HFFc6 (cell line): Measurements from ENCODE around the gene GDF9. TPM values are rescaled to one million over a fixed set of nuclear protein-coding genes. Genes with fewer than 3 reads are reported as not detected.
A peak's percentile ranks its signal among the peaks of the same experiment; 100 is the strongest.

Source experiments
- DNase-seq: peaks from one replicate; pipeline ENCODE4 v3.0.0-alpha.2; 2018
- H3K27ac Mint-ChIP-seq: 2 replicates; pipeline ENCODE4 v1.8.0; 2020; ENCODE audit warnings: mild to moderate bottlenecking, mixed read lengths
- H3K27me3 Mint-ChIP-seq: 2 replicates; pipeline ENCODE4 v1.8.0; 2021; ENCODE audit warnings: mild to moderate bottlenecking, moderate library complexity, mixed read lengths; ENCODE audit not compliant: insufficient read depth
- H3K36me3 Mint-ChIP-seq: 2 replicates; pipeline ENCODE4 v1.8.0; 2021; ENCODE audit warnings: low read depth, mixed read lengths
- H3K4me1 Mint-ChIP-seq: 2 replicates; pipeline ENCODE4 v1.8.0; 2020; ENCODE audit warnings: low read depth, mixed read lengths
- H3K4me3 Mint-ChIP-seq: 2 replicates; pipeline ENCODE4 v1.8.0; 2020; ENCODE audit warnings: mild to moderate bottlenecking, moderate library complexity, mixed read lengths
- H3K9me3 Mint-ChIP-seq: 2 replicates; pipeline ENCODE4 v1.8.0; 2020; ENCODE audit warnings: mild to moderate bottlenecking, mixed read lengths
- CTCF ChIP-seq: fragments of 200-600 bp; sonication (generic); IDR thresholded peaks from 2 replicates; pipeline ENCODE4 v1.5.0; 2021; ENCODE audit warnings: antibody characterized with exemption, mild to moderate bottlenecking
- total RNA-seq, 6 experiments: library from RNA; stranded (reverse); fragmentation: NEBNext Ultra II Directional; extraction: Animal tissue kit (Norgen Biotek cat#: 25700); gene quantifications; 2 replicates in 1 of 6; 3 replicates in 5 of 6; pipeline ENCODE4 v1.2.3, GENCODE V29; 2021

The GDF9 gene
- total RNA-seq, 6 experiments from 2014 or later: 0.09 to 0.14 (median 0.12) TPM; not detected in 3

- Mint-ChIP-seq H3K4me1 (peaks cover 39% of the 10 kb centered on the region), H3K27me3 (peaks cover 1% of the 10 kb centered on the region), H3K36me3 (peaks cover 25% of the 10 kb centered on the region), H3K4me3 (no peak within 1 kb of the TSS; the same call in 1 of the 2 replicates), H3K27ac (peak within 1 kb of the TSS; percentile 57), H3K9me3 (no peaks in the 10 kb centered on the region)
- no peak for TF ChIP-seq CTCF
- DNase-seq: no peak
These were observed 7.1 kb upstream of the GDF9 start, which contains the start of gene LEAP2 for GRCh38 chr5:132873119-132873929. TSS of gene LEAP2 (plus strand) at chr5:132873668. CDS start at chr5:132873695, 27 bp downstream.

GRCh38 chr5:132872788-132873118 is 6.5 kb upstream of the GDF9 start:
- Mint-ChIP-seq H3K27ac (peak overlapping the region; percentile 57), H3K9me3 (no peaks in the 10 kb centered on the region), H3K4me3 (no peak overlapping the region; the same call in 1 of the 2 replicates), H3K27me3 (peaks cover 1% of the 10 kb centered on the region), H3K4me1 (peaks cover 39% of the 10 kb centered on the region), H3K36me3 (peaks cover 28% of the 10 kb centered on the region)
- no peak for DNase-seq
- no peak for TF ChIP-seq CTCF

- no peak for DNase-seq
- peaks cover 39% of the 10 kb centered on the region for H3K36me3 Mint-ChIP-seq
- H3K4me1 Mint-ChIP-seq: peaks cover 38% of the 10 kb centered on the region
- H3K27me3 Mint-ChIP-seq: peaks cover 6% of the 10 kb centered on the region
- no peak overlapping the region; the same call in 1 of the 2 replicates for H3K4me3 Mint-ChIP-seq
- peak overlapping the region; percentile 57 for H3K27ac Mint-ChIP-seq
- no peaks in the 10 kb centered on the region for H3K9me3 Mint-ChIP-seq
- TF ChIP-seq CTCF: no peak
These were observed 5.4 kb upstream of the GDF9 start for GRCh38 chr5:132871459-132872284.

GRCh38 chr5:132870801-132871200 is 4.5 kb upstream of the GDF9 start:
- peak overlapping the region; percentile 64 for H3K27ac Mint-ChIP-seq
- TF ChIP-seq CTCF: no peak
- H3K9me3 Mint-ChIP-seq: no peaks in the 10 kb centered on the region
- DNase-seq: no peak
- peaks cover 35% of the 10 kb centered on the region for H3K4me1 Mint-ChIP-seq
- H3K4me3 Mint-ChIP-seq: no peak overlapping the region
- peaks cover 39% of the 10 kb centered on the region for H3K36me3 Mint-ChIP-seq
- H3K27me3 Mint-ChIP-seq: peaks cover 10% of the 10 kb centered on the region

- Mint-ChIP-seq H3K27ac (peak overlapping the region; percentile 40), H3K36me3 (peaks cover 35% of the 10 kb centered on the region), H3K4me3 (no peak overlapping the region; the same call in 1 of the 2 replicates), H3K4me1 (peaks cover 40% of the 10 kb centered on the region), H3K9me3 (no peaks in the 10 kb centered on the region), H3K27me3 (peaks cover 10% of the 10 kb centered on the region)
- no peak for DNase-seq
- no peak for TF ChIP-seq CTCF
These were observed 2.5 kb upstream of the GDF9 start for GRCh38 chr5:132868754-132869153.
